Femur (tissue), 1 donor: ENCODE measurements around the gene DIS3L.
"Not testable (repeated sequence)": the region's sequence is repeated elsewhere in the genome, so short reads cannot be mapped to it uniquely, and the experiment has no call there.

Source experiments
- DNase-seq: peaks from one replicate; pipeline ENCODE4 v3.0.0-alpha.2; 2017

Gene DIS3L

DNA sequence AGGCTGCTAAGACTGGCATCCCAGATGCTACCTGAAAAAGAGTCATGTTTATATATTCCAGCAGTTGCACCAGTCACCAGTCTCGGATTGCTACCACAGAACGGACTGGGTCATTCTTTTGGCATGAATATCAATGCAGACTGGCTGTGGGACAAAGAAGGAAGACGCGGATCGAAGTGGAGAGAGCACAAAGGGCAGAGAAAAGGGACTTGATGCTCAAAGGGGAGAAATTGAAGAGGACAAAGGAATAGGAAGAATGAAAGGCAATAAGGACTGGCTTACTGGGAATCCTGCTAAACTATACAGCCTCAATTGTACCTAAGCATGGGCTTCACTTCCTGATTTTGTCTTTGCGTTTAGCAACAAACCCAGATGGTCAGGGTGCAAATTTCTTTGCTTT, 15.3 kb upstream of the DIS3L start:
- DNase-seq = no peak

DNA sequence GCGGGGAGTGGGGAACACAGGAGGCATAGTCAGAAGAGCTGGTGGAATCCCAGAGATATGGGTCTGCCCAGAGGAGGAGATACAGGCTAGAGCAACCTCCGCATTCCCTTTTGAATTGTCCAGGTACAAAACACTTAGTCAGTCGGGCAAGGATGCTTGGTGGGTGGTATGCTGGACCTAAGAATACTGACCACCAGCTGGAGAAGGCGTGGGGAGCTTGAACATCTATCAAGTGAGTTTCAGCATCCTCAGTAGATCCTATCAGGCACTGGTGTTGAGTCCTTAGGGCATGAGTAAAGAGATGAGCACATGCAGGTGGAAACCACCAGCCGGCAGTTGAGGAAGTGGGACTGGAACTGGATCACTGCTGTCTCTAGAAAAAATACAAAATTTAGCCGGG, 14.7 kb upstream of the DIS3L start:
- no peak for DNase-seq

DNA sequence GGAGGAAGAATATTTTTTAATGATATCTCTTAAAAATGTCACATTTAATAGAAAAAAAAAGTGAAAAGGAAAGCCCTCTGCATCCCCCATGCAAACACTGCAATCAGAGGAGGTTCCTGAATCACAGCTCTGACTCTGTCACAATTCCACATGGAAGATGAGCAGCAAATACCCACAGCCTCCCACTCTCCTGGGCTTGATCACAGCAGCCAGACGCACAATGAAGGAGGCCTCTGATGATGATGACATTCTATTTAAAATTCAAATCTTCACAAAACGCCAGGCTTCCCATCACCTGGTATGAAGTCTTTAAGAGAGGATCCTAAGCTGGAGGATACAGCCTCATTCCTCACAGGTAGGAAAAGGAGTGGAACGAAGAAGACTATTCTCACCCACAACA, 9.1 kb upstream of the DIS3L start:
- DNase-seq = no peak

DNA sequence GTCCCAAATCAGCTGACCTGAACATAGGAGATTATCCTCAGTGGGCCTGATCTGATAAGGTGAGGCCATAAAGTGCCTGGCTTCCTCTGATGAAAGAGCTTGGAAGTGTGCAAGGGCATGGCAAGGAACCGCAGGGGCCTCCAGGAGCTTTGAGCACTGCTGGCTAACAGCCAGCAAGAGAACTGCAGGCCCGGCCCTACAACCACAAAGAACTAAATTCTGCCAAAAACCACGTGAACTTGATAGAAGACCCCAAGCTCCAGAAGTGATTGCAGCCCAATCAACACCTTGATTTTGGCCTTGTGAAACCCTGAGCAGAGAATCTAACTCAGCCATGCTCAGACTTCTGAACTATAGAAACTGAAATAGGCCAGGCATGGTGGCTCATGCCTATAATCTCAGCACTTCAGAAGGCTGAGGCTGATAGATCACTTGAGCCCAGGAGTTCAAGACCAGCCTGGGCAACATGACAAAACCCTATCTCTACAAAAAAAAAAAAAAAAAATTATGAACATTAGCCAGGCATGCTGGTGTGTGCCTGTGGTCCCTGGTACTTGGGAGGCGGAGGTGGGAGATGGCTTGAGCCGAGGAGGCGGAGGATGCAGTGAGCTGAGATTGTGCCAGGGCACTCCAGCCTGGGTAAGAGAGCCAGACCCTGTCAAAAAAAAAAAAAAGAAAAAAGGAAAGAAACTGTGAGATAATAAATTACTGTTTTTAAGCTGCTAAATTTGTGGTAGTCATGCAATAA, 7.7 kb upstream of the DIS3L start:
- no peak for DNase-seq

DNA sequence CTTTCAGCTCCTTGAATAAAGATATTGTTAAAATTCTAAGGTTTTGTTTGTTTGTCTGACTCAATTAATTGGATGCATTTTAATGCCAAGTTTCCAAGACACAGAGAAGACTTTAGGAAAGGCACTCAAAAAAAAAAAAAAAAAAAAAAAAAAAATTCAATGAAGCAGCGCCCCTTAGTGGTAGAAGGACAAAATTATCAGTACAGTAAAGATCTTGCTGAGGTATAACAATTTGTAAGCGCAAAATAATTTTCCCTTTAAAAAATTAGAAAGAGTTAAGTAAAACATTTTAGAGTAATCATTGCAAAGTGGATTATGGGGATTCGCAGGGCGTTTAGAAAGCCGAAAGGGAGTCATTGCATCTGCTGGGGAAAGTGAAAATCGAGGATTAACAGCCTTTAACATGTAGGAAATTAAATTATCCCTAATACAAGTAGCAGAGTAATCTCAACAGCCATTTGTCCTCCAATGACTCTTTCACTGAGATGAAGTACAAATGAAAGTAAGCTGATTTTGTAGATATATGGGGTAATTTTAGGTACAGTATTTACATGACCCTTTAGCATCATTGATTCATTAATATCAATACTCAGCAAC, 5.8 kb upstream of the DIS3L start:
- no peak for DNase-seq

DNA sequence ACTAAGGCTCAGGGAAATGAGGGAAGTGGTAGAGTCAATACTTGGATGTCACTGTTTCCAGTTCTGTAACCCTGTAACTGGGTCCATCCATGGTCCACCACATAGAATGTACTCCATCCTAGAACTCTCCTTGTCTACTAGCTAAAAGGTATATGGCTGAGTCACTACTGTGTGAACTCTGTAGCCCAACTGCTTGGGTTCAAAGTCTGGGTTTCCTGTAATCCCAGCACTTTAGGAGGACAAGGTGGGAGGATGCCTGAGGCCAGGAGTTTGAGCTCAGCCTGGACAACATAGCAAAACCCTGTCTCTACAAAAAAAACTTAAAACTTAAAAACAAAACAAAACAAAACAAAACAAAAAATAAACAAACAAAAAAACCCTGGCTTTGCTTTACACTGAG, 5.3 kb upstream of the DIS3L start:
- DNase-seq = no peak

DNA sequence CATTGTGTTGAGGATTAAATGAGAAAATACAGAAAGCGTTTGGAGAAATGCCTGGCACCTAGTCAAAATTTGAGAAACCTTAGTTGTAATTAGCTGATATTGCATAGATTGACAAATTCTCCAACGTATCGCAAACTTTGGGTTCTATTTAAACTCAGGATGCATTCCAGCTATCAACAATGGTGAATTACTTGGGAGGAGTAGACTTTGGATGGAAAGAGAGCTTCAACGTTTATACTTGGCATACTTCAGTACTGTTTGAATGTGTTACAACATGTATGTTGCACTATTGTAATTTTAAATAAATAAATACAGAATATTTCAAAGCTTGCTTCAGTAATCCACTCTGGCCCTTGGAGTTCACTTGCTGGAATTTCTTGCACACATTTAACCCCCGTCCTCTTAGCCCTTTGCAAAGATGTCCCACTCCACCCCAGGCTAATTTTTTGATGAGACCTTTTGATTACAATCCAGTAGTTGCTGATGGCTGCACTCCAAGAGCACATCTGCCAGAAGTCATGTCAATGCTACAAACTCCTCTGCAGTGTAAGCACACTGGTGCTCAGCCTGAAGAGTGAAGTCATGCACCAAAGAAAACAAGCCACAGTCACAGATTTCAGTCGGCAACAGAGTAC, 4.7 kb upstream of the DIS3L start:
- DNase-seq = peak; percentile 46

DNA sequence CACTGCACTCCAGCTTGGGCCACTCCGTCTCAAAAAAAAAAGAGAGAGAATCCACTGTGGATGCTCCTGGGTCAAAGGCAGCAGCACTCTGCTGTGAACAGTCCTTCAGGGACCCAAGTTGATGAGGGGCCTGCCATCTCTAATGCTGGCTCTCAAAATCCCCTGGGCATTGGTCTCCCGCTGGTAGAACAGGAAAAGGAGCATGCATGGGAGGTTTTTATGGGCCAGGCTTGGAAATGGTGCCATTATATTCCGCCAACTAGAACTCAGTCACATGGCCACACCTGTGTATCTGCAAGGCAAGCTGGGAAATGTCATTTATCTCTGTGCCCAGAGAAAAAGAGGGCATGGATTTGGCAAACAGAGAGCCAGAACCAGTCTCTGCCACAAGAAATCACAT, 3.4 kb upstream of the DIS3L start:
- DNase-seq = no peak

DNA sequence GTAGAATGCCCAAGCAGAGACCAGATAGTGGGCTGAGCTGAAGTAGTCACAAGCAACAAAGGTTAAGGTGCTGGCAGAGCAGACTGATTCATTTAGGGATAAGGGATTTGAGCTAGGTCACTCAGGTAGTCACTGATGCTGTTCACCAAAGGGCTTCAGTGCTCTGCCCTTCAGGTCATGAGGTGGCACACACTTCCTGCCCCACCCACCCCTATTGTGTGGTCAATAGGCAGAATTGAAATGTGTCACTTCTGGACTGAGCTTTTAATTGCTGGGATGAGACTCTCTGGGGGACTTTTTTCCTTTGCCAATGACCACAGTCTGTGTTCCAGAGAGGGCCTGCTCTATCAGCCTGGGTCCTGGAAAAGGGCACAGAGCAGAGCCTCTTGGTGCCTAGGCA, 2.9 kb upstream of the DIS3L start:
- no peak for DNase-seq

DNA sequence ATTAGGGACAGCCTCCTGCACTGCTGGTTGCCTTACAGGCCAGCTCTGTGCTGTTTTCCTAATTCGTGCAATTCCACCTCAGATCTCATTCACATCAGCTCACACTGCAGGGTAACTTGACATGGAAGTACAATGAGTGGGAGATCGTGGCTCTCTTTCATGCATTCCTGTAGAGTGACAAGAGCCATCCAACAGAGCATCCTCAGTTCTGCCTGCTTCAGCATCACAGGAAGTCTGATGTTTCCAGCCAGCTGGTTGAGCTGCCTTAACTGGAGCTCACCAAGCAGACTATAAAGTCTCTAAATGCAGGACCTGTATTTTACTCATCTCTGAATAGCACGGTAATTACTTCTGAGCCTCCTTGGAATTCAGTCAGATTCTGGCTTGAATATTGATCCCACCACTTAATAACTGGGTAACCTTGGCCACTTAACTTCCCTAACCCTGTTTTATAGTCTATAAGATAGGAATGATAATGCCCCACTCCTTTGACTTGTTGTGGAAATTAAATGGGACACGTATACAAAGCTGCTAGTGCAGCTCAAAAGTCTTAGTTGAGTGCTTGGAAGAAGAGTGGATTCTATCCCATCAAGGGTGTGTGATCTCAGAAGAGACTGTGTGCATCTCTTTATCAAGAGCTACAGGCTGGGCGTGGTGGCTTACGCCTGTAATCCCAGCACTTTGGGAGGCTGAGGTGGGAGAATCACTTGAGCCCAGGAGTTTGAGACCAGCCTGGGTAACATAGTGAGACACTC, 1.4 kb upstream of the DIS3L start:
- DNase-seq = no peak

DNA sequence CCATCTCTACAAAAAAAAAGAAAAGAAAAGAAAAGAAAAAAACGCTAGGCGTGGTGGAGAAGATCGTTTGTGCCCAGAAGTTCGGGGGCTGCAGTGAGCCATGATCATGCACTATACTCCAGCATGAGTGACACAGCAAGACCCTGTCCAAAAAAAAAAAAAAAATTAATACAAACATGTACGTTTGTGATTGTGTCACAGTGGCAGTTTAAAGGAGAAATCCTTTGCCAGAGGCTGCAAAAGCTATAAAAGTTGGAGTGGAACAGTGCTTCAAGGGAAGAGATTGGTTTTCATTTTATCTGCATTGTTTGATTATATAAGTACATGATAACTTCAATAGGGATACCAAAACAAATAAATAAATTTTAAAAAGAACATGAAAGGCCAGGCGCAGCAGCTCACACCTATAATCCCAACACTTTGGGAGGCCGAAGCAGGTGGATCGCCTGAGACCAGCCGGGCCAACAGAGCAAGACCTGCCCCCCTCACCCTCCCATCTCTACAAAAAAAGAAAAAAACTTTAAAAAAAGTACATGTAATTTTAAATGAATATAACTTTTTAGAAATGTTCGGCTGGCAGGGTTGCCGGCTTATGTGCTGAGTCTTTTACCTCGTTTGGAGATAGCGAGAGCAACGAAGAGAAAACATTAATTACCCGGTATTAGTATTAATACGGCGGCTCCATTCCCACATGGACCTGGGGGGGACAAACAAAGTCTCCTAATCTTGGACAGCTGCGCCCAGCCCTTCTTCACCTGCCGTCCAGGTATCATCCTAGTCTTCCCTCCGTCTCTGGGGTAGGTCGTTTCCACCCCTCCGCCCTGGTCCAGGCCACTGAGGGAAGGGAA, 573 bp upstream of the DIS3L start:
- DNase-seq = no peak

DNA sequence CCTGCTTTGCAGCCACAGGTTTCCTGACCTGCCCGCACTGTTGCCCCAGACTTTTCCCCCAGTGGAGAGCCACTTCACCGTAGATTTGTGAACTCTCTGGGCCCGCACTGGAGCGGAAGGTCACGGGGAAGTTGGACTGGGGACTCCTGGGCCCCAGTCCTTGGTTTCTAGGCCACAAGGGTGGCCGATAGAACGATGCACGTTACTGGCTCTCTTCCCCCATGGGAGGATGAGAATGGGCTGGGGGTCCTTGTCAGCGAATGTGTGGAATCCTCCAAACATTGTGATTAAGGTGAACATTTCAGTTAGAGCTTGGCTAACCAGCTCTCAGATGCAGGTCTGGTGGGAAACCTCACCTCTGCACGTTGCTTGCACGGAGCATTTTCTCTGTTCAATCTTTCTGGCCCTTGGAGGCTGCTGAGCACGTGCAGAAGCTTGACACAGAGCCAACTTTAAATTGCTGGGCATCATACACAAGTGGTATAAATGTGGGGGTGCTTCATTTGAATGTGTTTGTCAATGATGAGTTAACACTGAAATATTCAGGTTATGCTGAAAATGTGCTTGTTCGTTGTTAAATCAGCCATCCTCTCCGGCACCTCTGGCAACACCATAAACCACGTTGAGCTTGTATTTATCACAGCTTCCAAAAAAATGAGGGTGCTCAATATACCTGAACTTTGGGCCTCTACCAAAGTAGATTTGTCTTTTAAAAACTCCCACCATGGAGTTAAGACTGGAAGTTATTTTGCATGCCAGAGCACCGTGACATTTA, 976 bp downstream of the DIS3L start:
- DNase-seq = peak; percentile 20

DNA sequence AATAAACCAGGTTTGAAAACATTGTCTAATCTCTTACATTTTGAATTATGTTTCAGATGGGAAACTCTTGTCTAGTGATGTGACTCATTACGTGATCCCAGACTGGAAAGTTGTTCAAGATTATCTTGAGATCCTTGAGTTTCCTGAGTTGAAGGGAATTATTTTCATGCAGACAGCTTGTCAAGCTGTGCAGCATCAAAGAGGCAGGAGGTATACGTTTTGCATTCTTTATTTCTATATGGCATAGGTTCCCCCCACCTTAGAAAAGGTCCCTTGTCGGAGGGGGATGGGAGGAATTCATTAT, 1.5 kb downstream of the DIS3L start:
- DNase-seq = no peak

DNA sequence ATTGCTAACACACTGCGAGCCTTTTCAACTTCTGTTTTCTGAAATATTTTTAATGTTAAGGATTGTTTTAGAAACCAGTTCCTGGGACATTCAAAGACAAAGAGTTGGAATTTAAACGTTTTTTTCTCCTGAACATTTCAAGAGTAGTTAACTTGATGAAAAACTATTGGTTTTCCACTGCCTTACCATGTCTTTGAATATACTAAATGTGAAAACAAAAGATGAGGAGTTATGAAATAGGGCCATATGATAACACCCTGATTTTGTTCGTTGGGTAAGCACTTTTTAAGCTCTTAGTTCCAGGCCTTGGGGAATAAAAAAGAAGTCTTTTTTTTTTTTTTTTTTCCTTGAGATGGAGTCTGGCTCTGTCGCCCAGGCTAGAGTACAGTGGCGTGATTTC, 2.8 kb downstream of the DIS3L start:
- DNase-seq = no peak

DNA sequence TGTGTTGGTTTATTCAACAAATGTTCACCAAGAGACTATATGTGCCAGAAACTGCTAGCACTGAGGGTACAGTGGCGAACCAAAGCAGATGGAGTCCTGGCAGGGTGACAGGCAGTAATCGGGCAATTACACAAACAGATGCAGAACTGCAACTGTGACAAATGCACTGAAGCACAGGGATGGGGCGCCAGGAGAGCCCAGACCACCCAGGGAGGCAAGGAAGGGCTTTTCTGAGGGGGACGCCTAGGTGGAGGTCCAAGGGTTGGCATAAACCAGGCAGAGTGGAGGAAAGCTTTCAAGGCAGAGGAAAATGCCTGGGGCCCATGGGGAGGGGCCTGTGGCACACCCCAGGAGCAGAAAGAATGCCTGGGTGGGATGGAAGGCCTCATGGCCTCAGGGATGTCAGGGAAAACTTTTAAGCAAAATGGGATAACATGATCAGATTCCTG, 5.5 kb downstream of the DIS3L start:
- DNase-seq = peak; percentile 67

DNA sequence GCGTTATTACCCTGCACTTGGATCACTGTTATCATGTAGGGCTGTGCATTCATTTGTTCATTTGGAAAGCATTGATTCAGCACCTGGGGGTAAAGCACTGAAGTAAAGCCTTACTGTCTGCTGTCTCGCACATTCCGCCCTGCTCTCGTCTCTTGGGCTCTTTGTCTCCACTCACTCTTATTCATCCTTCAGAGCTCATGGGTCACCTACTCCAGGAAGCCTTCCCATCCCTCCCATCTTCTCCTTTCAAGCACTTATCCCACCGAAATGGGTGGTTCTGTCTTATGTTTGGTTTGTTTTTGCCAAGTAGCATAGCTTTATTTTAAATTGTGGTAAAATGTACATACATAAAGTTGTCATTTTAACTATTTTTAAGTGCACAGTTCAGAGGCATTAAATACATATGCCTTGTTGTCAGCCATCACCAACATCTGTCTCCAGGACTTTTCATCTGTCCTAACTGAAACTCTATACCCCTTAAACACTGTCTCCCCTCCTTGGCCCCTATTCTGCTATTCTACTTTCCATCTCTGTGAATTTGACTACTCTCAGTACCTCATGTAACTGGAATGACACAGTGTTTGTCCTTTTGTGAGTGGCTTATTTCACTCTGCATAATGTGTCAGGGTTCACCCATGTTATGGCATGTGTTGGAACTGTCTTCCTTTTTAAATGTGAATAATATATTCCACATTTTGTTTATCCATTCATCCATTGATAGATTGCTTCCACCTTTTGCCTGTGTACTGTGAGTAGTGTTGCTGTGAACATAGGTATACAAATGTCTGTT, 9.3 kb downstream of the DIS3L start:
- DNase-seq = no peak

DNA sequence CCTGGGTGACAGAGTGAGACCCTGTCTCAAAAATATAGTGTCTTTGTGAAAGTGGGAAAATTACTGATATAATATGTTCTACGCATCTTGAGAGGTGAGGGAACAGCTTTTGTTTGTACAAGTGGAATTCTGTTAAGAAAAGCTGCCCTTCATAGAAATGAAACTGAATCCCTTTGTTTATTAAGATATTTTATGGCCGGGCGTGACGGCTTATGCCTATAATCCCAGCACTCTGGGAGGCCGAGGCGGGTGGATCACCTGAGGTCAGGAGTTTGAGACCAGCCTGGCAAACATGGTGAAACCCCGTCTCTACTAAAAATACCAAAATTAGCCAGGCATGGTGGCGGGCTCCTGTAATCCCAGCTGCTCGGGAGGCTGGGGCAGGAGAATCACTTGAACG, 11.1 kb downstream of the DIS3L start:
- not testable (repeated sequence) for DNase-seq

DNA sequence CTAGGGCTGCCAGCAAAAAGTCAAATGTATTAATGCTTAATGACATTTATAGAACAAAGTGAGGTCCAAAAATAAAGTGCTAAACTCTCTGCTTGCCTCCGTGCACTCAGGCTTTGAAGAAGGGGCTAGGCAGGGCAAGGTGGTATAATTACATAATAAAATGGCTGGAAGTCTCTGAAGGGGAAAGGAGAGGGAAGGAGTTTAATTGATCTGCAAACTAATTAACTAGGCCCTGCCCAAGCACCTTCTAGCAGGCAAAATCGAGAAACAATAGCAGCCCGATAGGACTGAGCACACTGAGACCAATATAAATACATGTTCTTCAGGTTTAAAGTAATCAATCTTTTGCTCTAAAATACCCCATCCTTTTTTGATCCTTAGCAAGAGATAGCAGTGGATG, 13.0 kb downstream of the DIS3L start:
- DNase-seq = no peak

DNA sequence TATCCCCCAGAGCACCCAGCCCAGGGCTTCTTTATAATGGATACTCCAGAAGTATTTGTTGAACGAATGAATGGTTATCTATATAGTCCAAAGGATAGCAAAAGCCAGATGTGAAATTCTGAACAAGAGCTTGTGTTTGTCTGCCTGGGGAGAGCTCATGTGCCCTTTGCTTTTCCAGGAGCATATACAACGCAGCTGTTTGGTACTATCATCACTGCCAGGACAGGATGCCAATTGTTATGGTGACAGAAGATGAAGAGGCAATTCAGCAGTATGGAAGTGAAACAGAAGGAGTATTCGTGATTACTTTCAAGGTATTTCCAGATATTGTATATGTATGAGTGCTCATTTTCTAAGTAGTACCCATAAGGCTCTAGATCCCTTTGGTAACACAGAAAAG, 15.2 kb downstream of the DIS3L start:
- DNase-seq = no peak

DNA sequence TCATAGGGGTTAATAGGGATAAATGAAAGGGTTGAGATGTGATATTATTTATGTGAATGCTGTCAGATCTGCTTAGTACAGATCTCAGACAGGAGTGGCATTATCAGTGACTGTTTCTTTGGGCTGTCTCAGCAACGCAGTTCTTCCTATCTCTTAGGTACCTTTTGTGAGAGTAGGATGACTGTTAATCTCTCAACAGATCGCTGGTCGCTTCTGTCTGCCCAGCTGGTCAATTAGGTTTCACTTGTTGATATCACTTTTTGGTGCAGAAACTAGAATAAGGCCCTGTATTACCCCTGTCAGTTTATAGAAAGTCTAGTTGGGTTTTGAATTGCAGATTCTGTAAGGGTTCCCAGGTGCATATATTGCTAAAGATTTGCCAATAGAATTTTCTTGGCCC, 16.5 kb downstream of the DIS3L start:
- no peak for DNase-seq

DNA sequence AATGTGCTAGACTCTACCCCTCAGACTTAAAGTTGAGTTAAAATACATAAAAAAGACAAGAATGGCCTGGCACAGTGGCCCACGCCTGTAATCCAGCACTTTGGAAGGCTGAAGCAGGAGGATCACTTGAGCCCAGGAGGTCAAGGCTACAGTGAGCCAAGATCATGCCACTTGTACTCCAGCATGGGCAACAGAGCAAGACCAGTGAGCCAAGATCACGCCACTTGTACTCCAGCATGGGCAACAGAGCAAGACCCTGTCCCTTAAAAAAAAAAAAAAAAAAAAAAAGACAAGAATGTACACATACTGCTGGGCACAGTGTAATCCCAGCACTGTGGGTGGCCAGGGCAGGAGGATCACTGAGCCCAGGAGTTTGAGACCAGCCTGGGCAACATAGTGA, 17.4 kb downstream of the DIS3L start:
- no peak for DNase-seq
